HepG2 (cell line): Measurements from ENCODE around the gene NXPH4. TPM values are rescaled to one million over a fixed set of nuclear protein-coding genes. Genes with fewer than 3 reads are reported as not detected.

Experiments used
- ATAC-seq: fragments of 200-7000 bp; cut with Tn5 transposase; 3 replicates; pipeline ENCODE4 v1.9.1; 2020; ENCODE audit warnings: mild to moderate bottlenecking, moderate library complexity
- BruUV-seq: library from RNA; stranded (reverse); fragments of 400-500 nt; replicated peaks from 2 replicates; lab custom pipeline; 2021; lab: Mats Ljungman, UMichigan
- CTCF ChIA-PET: fragments of 300-600 bp; formaldehyde crosslinking; extraction: SDS; loops from one replicate; lab custom pipeline; 2021; ENCODE audit warnings: low total read pairs, inconsistent platforms, low intra/inter-chr PET ratio; lab: Yijun Ruan, JAX
- POLR2A ChIA-PET: fragments of 350-600 bp; sonication (Branson Sonifier 250); formaldehyde crosslinking; loops from one replicate; lab custom pipeline; 2020; ENCODE audit warnings: antibody characterized with exemption, inconsistent platforms; lab: Yijun Ruan, JAX
- DNase-seq: peaks from one replicate; pipeline ENCODE4 v3.0.0-alpha.2; 2015; ENCODE audit warnings: low spot score
- FAIRE-seq: peaks from 3 replicates; lab custom pipeline; 2011; peaks lifted over from hg19 to GRCh38; lab: Jason Lieb, UNC
- H2AFZ ChIP-seq: one replicate; pipeline ENCODE4 v1.6.1; 2011; ENCODE audit warnings: low read length, inconsistent platforms
- H3K27ac ChIP-seq: fragments of 300-600 bp; 3 replicates; pipeline ENCODE4 v1.8.0; 2011; ENCODE audit warnings: mixed run types, mild to moderate bottlenecking, mixed read lengths, low read length, inconsistent platforms; ENCODE audit not compliant: insufficient read depth; ENCODE audit errors: extremely low read length
- H3K27me3 ChIP-seq, 2 experiments: fragments of 200-600 bp in 1 of 2; 2 replicates in 1 of 2; 3 replicates in 1 of 2; pipeline versions ENCODE4 v1.6.0 to v1.8.0; 2011; ENCODE audit warnings: low read length in 2 of 2, mild to moderate bottlenecking in 2 of 2, moderate library complexity in 2 of 2, inconsistent platforms in 1 of 2; ENCODE audit not compliant: insufficient read depth in 2 of 2, control insufficient read depth in 1 of 2
- H3K36me3 ChIP-seq, 2 experiments: fragments of 200-600 bp in 1 of 2; replicated peaks in 1 of 2; 2 replicates in 1 of 2; 3 replicates in 1 of 2; pipeline versions ENCODE4 v1.5.1 to v1.8.0; 2011; ENCODE audit warnings: low read length in 2 of 2, inconsistent platforms in 1 of 2; ENCODE audit not compliant: insufficient read depth in 2 of 2, control insufficient read depth in 1 of 2
- H3K4me1 ChIP-seq: 2 replicates; pipeline ENCODE4 v1.5.1; 2012; ENCODE audit warnings: low read length, inconsistent platforms; ENCODE audit not compliant: insufficient read depth
- H3K4me2 ChIP-seq: 2 replicates; pipeline ENCODE4 v1.6.0; 2011; ENCODE audit warnings: low read depth, low read length, inconsistent platforms
- H3K4me3 ChIP-seq, 3 experiments: fragments of 200-600 bp in 1 of 3; sonication (generic), shearing (Covaris generic) in 1 of 3; replicated peaks in 1 of 3; 2 replicates each; pipeline ENCODE4 v1.5.1; 2011 to 2016; ENCODE audit warnings: low read length in 3 of 3, inconsistent platforms in 2 of 3, low read depth in 2 of 3, mild to moderate bottlenecking in 2 of 3, control low read depth in 1 of 3, mixed read lengths in 1 of 3; ENCODE audit not compliant: insufficient read depth in 1 of 3
- H3K79me2 ChIP-seq: one replicate; pipeline ENCODE4 v1.6.1; 2011; ENCODE audit warnings: low read length, inconsistent platforms; ENCODE audit not compliant: insufficient read depth
- H3K9ac ChIP-seq: 2 replicates; pipeline ENCODE4 v1.6.0; 2011; ENCODE audit warnings: mild to moderate bottlenecking, low read depth, low read length, inconsistent platforms; ENCODE audit not compliant: insufficient read depth
- H3K9me3 ChIP-seq: 2 replicates; pipeline ENCODE4 v1.5.1; 2012; ENCODE audit warnings: mild to moderate bottlenecking, low read length
- H4K20me1 ChIP-seq: 2 replicates; pipeline ENCODE4 v1.6.0; 2011; ENCODE audit warnings: inconsistent platforms, mild to moderate bottlenecking, low read length, moderate library complexity; ENCODE audit not compliant: insufficient read depth
- PHB2 ChIP-seq: fragments of 450-650 bp; IDR thresholded peaks from 2 replicates; pipeline ENCODE4 v1.6.1; 2018; ENCODE audit not compliant: partially characterized antibody
- POLR2AphosphoS5 ChIP-seq: IDR thresholded peaks from 2 replicates; pipeline ENCODE4 v1.6.1; 2012; ENCODE audit warnings: low read depth, low read length
- ZBTB1 ChIP-seq: sonication (generic); formaldehyde crosslinking; IDR thresholded peaks from 2 replicates; pipeline ENCODE4 v1.4.0; 2020; ENCODE audit warnings: missing genetic modification reagents, borderline replicate concordance
- ZKSCAN1 ChIP-seq: fragments of 150-350 bp; IDR thresholded peaks from 2 replicates; pipeline ENCODE4 v1.6.1; 2014; ENCODE audit warnings: low read length
- WGBS: methylation state at CpG from one replicate; pipeline ENCODE4 v1.1.6; 2017; ENCODE audit warnings: low lambda C conversion rate; 5-methylcytosine and 5-hydroxymethylcytosine counted together
- in situ Hi-C: cut with HindIII; loops from 2 replicates; pipeline ENCODE4 v1.10.0; 2017; ENCODE audit warnings: low pct_unique_long_range_greater_than_20kb; ENCODE audit not compliant: extremely low pct_ligation_motif_present
- intact Hi-C: fragments of 100-400 bp; cut with micrococcal nuclease; formaldehyde crosslinking; loops from one replicate; pipeline ENCODE4 v1.10.0; 2022; ENCODE audit not compliant: unreplicated experiment
- polyA plus RNA-seq, 8 experiments: library from polyadenylated mRNA; depleted of rRNA in 3 of 8; stranded (reverse) in 7 of 8; unstranded in 1 of 8; fragments of >200 nt; fragmentation: Illumina TruSeq in 4 of 8; extraction: Trizol in 4 of 8; gene quantifications; 2 replicates each; pipeline versions ENCODE4 v1.2.1 to v1.2.3, GENCODE V29; 2011 to 2016; ENCODE audit warnings: low read depth in 4 of 8, missing spikeins in 1 of 8, mixed read lengths in 1 of 8; ENCODE audit not compliant: insufficient read depth in 1 of 8
- total RNA-seq, 5 experiments: library from RNA; depleted of rRNA; stranded (reverse); fragments of >200 nt; fragmentation: Illumina TruSeq; extraction: Trizol; gene quantifications; 2 replicates each; pipeline ENCODE4 v1.2.3, GENCODE V29; 2016; ENCODE audit warnings: low read depth in 1 of 5
- TF ChIP-seq, protein P1 (sequence below): sonication (generic); formaldehyde crosslinking; IDR thresholded peaks from 2 replicates; pipeline ENCODE4 v1.8.0; 2022; ENCODE audit warnings: mild to moderate bottlenecking, missing genetic modification reagents, borderline replicate concordance
- TF ChIP-seq, protein P2 (sequence below): sonication (generic); formaldehyde crosslinking; IDR thresholded peaks from 2 replicates; pipeline ENCODE4 v1.5.1; 2020; ENCODE audit warnings: missing genetic modification reagents, mild to moderate bottlenecking, borderline replicate concordance
- TF ChIP-seq, protein P3 (sequence below): sonication (generic); formaldehyde crosslinking; IDR thresholded peaks from 2 replicates; pipeline ENCODE4 v1.8.0; 2022; ENCODE audit warnings: low read depth, missing genetic modification reagents

The NXPH4 gene
- total and polyA plus RNA-seq, 2 of the 13 experiments (the other 11 are each of a cell fraction or from before 2014, with no cell fraction given), result 0.13 TPM; not detected in 1

DNA sequence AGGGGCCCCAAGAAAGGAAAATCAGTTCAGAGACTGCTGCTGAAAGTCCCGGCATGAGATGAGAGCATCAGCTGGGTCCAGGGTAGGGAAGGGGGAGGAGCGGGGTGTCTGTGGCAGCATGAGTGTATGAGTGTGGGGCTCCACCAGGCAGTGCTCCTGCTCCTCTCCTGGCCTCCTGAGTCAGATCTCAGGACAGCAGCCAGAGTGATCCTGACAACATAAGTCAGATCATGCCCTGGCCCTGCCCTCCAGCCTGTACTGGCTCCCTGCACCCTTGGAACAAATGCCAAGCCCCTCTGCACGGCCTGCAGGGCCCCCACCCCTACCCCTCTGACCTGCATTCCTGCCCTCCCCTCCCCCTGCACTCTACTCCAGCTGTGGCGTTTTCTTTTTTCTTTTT lies 44.9 kb upstream of the NXPH4 start:
- CTCF ChIA-PET, result interaction anchor here (0.6 to 3.7 kb wide), 3 partner anchors 10 to 47 kb away, joined by 3 to 47 read pairs (median 22); no protein-coding TSS in a partner anchor
- intact Hi-C loops (no loop called here), in situ Hi-C loops (no loop called here)

More for the DNA sequence above, 44.9 kb upstream of the NXPH4 start:
- Histone ChIP-seq H3K9ac (no peak overlapping the region), H2AFZ (no peak overlapping the region), H3K9me3 (no peaks in the 10 kb centered on the region), H3K27ac (no peak overlapping the region), H3K79me2 (no peaks in the 10 kb centered on the region), H4K20me1 (no peaks in the 10 kb centered on the region; the same call in 1 of the 2 replicates), H3K4me3 (no peak overlapping the region), H3K4me2 (no peak overlapping the region), H3K36me3 (peaks cover 48 to 88% of the 10 kb centered on the region in 2 experiments), H3K4me1 (0 out of 2 replicates have a peak, but pooled peaks cover 5% of the 10 kb centered on the region), H3K27me3 (no peaks in the 10 kb centered on the region)
- ATAC-seq, result no peak
- DNase-seq, result no peak
- BruUV-seq, result no TSS peak
- TF ChIP-seq, protein P1, sequence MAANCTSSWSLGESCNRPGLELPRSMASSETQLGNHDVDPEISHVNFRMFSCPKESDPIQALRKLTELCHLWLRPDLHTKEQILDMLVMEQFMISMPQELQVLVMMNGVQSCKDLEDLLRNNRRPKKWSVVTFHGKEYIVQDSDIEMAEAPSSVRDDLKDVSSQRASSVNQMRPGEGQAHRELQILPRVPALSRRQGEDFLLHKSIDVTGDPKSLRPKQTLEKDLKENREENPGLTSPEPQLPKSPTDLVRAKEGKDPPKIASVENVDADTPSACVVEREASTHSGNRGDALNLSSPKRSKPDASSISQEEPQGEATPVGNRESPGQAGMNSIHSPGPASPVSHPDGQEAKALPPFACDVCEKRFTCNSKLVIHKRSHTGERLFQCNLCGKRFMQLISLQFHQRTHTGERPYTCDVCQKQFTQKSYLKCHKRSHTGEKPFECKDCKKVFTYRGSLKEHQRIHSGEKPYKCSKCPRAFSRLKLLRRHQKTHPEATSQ, result no peak
- TF ChIP-seq ZBTB1 (no peak), PHB2 (no peak), POLR2AphosphoS5 (no peak), ZKSCAN1 (no peak)
- TF ChIP-seq, protein P2, sequence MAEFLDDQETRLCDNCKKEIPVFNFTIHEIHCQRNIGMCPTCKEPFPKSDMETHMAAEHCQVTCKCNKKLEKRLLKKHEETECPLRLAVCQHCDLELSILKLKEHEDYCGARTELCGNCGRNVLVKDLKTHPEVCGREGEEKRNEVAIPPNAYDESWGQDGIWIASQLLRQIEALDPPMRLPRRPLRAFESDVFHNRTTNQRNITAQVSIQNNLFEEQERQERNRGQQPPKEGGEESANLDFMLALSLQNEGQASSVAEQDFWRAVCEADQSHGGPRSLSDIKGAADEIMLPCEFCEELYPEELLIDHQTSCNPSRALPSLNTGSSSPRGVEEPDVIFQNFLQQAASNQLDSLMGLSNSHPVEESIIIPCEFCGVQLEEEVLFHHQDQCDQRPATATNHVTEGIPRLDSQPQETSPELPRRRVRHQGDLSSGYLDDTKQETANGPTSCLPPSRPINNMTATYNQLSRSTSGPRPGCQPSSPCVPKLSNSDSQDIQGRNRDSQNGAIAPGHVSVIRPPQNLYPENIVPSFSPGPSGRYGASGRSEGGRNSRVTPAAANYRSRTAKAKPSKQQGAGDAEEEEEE (CRISPR knock-in tag), result no peak
- TF ChIP-seq, protein P3, sequence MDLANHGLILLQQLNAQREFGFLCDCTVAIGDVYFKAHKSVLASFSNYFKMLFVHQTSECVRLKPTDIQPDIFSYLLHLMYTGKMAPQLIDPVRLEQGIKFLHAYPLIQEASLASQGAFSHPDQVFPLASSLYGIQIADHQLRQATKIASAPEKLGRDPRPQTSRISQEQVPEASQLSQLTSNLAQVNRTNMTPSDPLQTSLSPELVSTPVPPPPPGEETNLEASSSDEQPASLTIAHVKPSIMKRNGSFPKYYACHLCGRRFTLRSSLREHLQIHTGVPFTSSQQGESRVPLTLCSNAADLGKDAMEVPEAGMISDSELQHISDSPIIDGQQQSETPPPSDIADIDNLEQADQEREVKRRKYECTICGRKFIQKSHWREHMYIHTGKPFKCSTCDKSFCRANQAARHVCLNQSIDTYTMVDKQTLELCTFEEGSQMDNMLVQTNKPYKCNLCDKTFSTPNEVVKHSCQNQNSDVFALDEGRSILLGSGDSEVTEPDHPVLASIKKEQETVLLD (CRISPR knock-in tag), result no peak
- WGBS, result 76% methylated on average over 4 of the region's 4 CpGs
- POLR2A ChIA-PET, result interaction anchor here (3.1 to 7.8 kb wide), 3 partner anchors 23 to 60 kb away, joined by 12 to 103 read pairs (median 27); partner anchors contain the start of genes LRP1 and LRP1-AS
- no peak for FAIRE-seq
